ENCODE data around the gene ZIC5.
"Not testable (repeated sequence)": the region's sequence is repeated elsewhere in the genome, so short reads cannot be mapped to it uniquely, and the experiment has no call there.

ZIC5 gene

GRCh38 chr13:99961636-99962035, 9.9 kb downstream of the ZIC5 start:
- DNase-seq (ENCODE audit: low read depth in 4 of 4, low spot score in 1 of 4), result no peak

- no peak for DNase-seq (ENCODE audit: low read depth in 4 of 4, low spot score in 1 of 4)
Measured at GRCh38 chr13:99960663-99961311, 10.8 kb downstream of the ZIC5 start.

- no peak for DNase-seq (ENCODE audit: low read depth in 4 of 4, low spot score in 1 of 4)
Measured at GRCh38 chr13:99959540-99960230, 11.9 kb downstream of the ZIC5 start.

DNA sequence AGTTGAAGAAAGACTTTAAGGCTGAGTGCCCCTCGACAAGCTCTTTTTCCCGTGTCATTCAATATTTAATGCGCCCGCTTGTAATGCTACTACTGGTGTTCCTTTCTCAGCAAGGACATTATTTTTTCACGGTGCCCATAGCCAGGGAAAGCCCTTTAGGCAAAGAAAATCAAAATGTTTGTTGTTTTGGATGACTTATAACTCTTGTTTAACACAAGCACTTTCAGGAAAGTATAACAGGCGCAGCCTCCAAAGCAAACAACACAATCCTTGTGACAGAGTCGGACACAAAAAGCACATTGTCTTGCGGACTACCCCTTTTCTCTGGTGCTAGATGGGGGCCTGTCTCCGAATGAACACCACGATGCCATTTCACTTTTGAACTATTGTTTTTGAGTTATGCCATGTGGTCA, 12.4 kb downstream of the ZIC5 start:
- DNase-seq (ENCODE audit: low read depth in 4 of 4, low spot score in 1 of 4), result no peak

DNA sequence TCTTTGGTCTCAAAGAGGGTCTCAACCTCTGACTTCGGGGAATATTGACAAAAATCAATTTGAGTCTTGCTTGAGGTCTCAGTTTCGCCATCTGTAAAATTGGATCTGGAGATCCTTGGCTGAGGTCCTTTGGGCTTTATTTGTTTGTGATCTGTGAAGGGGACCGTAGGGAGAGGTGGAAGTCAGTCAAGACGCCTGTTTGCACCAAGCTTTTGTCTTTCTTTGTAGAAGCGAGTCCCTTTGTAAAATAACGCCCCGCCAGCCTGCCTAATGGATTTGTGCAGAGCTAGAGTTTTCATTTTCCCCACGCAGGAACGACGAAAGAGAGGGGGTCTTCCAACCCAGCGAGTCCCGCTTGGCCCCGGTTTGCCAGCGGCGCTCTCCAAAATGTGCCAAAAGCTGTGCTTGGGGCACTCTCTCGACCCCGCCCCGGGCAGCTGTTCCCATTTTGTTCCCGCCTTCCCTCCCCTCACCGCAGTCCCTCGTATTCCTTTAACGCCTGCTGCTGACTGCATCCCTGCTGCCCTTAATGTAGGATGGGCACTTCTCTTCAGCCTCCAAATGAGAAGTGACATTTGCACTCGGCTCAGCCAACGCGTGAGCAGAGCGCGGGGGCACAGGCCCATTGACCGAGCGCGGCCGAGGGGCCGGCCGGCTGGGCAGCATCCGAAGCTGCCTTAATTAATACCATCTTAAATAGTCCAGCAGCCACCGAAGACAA, 13.0 kb downstream of the ZIC5 start:
- DNase-seq (ENCODE audit: low read depth in 4 of 4, low spot score in 1 of 4), result no peak

DNA sequence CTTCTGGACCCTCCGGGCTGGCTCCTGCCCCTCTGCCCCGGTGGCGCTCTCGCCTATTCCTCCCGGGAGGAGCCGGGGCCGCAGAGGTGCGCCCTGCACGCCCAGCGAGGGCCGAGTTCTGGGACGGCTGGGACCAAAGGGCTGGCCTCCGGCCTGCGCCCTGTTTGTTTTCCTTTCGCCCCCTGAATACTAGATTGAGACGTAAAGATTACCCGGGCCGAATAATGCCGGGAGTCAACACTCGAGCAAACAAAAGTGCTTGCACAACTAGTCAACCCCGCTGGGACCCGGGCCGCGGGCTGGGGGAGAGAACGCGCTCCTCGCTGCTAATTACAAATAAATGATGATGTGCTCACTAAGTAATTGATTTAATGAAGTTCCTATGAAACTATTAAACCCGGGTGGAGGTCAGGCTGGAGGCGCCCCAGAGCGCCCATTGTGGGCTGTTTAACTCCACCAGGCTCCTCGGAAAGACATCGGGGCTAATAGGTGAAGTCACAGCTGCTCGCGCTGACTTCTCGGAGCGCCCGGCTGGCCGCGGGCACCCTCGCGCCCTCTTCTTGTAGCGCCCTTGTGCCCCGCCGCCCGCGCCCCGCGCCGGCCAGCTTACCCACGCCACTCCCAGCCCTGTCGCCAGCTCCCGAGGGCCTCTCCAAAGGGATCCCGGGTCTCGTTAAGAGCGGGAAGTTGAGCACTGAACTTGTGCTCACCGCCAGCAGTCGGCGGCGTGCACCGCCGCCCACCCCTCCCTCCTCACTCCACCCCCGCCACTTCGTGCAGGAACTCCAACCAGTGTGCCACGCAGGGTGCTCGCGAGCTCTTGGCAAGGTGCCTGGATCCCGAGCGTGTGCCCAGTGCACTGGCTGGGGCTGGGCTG, 14.9 kb downstream of the ZIC5 start:
- no peak for DNase-seq (ENCODE audit: low read depth in 4 of 4, low spot score in 1 of 4)

DNA sequence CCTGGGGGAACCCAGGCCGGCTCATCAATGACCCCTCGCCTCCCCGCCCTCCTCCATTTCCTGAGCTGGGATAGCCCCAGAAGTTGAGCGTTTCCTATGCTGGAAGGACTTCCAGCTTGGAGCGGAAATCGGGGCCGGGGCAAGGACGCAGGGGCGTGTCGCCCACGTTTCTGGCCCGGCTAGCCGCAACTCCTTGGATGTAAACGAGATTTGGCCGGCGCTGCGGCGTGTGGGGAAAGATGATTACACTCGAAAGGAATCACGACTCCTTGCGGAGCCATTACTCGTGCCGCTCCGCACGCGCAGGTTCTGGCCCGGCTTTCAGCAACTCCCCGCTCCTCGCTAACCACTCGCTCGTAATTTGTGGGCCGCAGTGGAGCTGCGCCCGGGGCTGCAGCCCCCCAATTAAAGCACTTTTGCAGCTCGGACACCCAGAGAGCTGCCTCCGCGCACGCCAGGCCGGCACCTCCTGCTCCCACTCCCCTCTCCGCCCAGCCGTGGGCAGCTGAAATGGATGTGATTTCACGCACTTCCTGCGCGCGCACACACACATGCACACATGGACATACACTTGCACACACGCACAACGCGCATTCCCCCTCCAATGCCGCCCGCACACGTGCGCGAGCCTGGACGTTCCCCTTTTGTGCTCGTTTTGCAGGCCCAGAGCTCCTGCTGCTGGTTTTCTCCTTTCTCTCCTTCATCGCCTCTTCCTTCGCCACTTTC, 15.7 kb downstream of the ZIC5 start:
- DNase-seq (ENCODE audit: low read depth in 4 of 4, low spot score in 1 of 4), result no peak

DNA sequence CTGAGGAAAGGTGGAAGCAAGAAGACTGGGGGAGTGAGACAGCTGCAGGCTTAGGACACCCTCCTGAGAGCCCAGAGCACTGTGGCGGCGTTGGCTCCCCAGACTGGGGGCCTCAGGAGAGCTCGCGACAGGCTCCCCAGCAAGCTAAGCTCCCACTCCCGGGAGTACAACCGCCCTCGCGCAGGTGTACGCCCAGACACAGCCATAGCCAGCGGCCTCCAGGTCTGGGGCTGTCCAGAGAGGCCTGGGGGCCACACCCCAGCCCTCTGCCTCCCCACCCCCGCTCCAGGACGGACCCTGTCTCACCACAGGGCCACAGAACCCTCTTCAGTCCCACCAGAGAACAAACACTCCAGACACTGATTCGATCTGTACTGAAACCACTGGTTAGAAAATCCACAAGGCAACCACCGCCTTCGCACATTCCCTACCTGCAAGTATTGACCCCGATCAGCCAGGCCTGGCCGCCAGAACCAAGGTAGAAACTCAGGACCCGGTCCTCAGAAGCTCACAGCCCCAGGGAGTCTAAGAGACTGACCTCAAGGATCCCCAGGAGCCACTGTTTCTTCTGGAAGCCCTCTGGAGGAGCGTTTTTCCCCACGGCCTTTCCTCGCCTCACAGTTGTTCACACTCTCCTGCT, 16.3 kb downstream of the ZIC5 start:
- no peak for DNase-seq (ENCODE audit: low read depth in 4 of 4, low spot score in 1 of 4)

DNA sequence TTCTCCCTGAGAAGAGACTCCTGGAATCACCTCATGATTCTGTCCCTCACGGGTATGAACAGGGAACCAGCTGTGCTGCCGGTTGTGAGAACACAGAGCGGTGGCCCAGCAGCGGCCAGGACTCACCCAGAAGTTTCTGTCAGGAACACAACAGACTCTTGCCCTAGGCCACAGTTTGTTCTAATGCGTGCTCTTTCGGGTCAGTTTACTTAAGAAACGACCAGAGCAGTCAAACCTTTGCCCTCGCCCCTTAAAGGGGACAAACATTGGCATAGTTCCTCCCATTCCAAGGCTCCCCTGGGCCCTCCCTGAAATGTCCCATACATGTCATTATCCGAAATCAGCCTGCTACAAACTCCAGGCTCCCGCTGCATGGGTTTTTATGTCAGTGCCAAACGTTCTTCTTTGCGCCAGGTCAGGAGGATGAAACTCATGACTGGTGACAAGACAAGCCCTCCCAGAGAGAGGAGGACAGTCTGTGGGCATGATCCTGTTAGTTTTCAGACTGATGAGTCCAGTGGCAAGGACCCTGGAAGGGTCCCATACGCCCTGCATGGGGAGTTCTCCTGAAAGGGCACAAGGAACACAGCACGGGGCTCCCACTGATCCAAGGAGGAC, 18.3 kb downstream of the ZIC5 start:
- DNase-seq (ENCODE audit: low read depth in 4 of 4, low spot score in 1 of 4), result no peak

DNA sequence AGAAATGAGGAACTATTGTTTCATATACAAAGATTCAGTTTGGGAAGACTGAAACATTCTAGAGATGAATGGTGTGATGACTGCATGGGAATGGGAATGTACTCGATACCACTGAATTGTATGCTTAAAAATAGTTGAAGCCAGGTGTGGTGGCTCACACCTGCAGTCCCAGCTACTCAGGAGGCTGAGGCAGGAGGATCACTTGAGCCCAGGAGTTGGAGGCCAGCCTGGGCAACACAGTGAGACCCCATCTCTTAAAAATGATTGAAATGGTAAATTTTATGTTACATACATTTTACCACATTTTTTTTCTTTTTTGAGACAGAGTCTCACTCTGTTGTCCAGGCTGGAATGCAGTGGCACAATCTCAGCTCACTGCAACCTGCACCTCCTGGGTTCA, 19.9 kb downstream of the ZIC5 start:
- DNase-seq (ENCODE audit: low read depth in 4 of 4, low spot score in 1 of 4), result not testable (repeated sequence)

DNA sequence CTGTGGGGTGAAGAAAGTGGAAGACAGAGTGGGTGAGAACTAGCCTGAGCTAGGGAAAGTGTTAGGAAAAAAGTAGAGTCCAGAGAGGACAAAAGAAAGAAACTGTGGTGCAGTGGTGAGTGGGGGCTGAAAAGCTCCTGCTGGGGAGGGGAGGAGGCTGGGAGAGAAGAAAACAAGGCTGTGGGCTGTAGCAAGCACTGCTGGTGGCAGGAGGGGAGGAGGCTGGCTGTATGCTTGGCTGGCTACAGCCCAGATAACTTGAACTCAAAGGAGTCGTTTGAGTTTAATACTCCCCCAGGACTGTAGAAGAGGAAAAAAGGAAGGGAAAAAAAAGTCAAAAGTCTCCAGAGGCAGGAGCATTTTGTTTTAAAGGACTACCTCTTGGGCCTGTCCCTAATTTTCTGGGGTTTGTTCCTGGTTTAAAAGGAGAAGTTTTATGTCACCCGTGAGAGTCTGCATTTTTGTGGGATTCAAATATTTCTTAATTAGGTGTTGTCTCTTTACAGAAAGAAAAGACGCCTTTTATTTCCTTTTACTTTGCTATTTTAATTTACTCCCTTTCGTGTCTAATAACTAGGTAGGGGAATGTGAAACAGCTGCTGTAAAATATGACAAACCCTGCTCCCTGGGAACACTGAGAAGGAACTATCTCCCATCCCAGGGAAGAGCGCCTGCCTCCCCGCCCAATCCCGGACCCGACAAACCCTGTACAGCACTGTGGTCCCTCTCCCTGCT, 21.7 kb downstream of the ZIC5 start:
- DNase-seq (ENCODE audit: low read depth in 4 of 4, low spot score in 1 of 4), result no peak

DNA sequence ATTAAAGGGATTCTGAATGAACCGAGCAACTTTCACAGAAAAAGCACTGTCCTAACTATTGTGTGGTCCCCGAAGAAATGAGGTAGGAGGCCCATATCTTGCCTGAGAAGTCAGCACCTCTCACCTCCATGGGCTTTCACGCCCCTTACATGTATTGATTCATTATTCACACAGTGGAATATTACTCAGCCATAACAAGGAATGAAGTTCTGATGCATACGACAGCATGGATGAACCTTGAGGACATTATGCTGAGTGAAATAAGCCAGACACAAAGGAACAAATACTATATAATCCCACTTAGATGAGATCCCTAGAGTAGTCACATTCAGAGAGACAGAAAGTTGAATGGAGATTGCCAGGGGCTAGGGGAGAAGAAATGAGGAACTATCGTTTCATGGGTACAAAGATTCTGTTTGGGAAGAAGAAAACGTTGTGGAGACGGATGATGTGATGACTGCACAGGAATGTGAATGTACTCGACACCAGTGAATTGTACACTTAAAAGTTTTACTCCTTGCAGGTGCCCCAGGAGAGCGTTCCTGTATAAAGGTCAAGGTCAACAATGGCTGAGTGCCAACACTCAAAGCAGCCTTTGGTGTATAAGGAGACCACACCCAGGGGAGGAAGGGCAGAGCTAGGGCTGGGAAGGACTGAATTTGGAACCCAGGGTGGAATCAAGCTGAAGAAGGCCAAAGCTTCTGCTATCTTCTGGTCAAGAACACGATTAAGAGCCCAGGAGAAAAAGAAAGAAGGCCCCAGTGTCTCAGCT, 22.5 kb downstream of the ZIC5 start:
- no peak for DNase-seq (ENCODE audit: low read depth in 4 of 4, low spot score in 1 of 4)

DNA sequence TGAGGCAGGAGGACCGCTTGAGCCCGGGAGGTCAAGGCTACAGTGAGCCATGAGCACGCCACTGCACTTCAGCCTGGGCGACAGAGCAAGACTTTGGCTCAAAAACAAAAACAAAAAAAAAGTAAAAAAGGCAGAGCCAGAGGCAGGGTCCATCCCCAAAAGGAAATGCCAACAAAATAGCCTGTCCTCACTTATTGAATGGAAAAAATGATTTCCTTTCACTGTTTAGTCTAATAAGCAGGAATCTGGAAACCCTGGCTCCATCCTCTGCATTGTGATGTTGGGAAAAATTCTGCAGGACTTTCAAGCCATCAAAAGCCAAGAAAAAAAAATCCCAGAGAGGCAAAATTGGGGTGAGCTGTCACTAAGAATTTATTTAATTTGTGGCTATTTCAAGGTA, 23.2 kb downstream of the ZIC5 start:
- DNase-seq (ENCODE audit: low read depth in 4 of 4, low spot score in 1 of 4), result no peak

DNA sequence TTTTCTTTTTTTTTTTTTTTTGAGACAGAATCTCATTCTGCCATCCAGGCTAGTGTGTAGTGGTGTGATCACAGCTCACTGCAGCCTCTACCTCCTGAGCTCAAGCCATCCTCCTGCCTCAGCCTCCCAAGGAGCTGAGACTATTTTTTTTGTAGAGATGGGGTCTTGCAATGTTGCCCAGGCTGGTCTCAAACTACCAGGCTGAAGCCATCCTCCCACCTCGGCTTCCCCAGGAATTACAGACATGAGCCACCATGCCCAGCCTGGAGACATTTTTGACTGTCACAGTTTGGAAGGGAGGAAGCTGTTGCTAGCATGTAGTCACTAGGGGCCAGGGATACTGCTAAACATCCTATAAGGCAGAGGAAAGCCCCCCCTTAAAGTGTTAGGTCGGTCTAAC, 23.9 kb downstream of the ZIC5 start:
- DNase-seq (ENCODE audit: low read depth in 4 of 4, low spot score in 1 of 4), result no peak

DNA sequence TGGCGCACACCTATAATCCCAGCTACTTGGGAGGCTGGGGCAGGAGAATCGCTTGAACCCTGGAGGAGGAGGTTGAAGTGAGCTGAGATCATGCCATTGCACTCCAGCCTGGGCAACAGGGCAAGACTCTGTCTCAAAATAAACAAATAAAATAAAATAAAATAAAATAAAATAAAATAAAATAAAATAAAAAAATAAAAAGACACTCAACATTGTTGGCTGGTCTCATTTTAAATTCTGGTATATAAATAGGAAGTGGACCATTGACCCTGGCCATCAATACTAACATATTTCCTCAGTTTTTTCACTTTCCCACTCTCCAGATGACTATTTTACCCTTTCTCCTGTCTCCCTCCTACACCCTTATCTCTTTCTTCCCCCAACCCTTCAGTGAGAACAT, 26.1 kb downstream of the ZIC5 start:
- not testable (repeated sequence) for DNase-seq (ENCODE audit: low read depth in 4 of 4, low spot score in 1 of 4)

DNA sequence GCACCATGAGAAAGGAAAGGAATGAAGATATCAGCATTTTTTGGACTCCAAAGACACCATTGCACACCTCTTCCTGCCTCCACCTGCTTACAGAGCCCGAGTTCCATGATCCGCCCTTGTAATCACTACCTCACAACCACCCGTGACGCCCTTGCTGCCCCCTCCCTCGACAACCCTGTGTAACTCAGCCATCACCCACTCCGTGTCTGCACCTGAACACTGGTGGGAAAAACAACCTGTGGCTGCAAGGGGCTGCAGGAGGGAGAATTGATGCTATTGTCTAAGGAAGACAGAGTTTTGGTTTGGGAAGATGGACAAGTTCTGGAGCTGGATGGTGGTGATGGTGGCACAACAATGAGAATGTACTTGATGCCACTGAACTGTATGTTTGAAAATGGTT, 27.0 kb downstream of the ZIC5 start:
- no peak for DNase-seq (ENCODE audit: low read depth in 4 of 4, low spot score in 1 of 4)

DNA sequence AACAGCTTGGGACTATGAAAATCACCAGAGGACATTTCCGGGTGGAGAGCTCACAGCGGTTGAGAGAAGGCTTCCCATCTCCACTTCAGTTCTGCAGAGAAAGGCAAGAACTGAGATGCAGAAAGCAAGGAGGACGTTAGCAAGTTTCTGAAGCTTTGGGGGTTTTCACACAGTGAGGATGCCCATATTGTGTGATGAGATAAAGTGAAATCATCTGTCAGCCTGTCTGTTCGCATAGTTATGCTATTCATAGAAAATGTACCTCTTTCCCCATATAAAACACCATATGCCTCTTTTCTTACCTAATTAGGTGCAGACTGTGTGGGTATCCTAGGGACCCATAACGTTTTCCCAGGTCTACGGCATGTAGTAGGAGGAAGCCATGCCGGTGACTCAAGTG, 27.5 kb downstream of the ZIC5 start:
- DNase-seq (ENCODE audit: low read depth in 4 of 4, low spot score in 1 of 4), result no peak

DNA sequence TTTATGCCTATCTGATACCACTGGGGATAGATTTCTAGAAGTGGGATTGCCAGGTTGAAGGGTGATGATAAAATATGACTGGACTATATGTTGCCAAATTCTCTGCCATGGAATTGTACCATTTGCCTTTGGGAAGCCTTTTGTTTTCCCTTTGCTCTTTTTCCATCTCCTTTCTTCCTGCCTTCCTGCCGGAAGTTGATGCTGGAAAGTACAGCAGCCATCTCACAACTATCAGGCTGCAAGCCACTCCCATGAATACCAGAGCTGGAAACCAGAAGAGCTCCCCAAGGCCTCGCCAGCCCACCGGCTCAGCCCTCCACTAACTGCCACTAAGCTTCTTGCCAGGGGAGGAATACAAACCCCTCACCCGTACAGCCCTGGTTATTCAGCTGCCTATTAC, 29.7 kb downstream of the ZIC5 start:
- no peak for DNase-seq (ENCODE audit: low read depth in 4 of 4, low spot score in 1 of 4)
